SH-SY5Y (cell line): ENCODE results near the gene RASGRF2.

Experiments
- GATA2 ChIP-seq: IDR thresholded peaks from 2 replicates; pipeline ENCODE4 v1.6.1; 2011; ENCODE audit warnings: mild to moderate bottlenecking, low read depth, low read length
- GATA3 ChIP-seq: IDR thresholded peaks from 2 replicates; pipeline ENCODE4 v1.6.1; 2011; ENCODE audit warnings: low read depth, mild to moderate bottlenecking, low read length, moderate library complexity

- TF ChIP-seq GATA3 (no peak), GATA2 (no peak)
Observed at GRCh38 chr5:81016116-81016515, 56.0 kb downstream of the RASGRF2 start.
